HepG2 (cell line): ENCODE data around the gene FMN2.

Experiments used
- BRD4 ChIP-seq: sonication (generic); formaldehyde crosslinking; IDR thresholded peaks from 2 replicates; pipeline ENCODE4 v1.4.0; 2020; ENCODE audit warnings: missing genetic modification reagents
- CTCF ChIP-seq: sonication (generic); formaldehyde crosslinking; IDR thresholded peaks from 2 replicates; pipeline ENCODE4 v1.5.0; 2020; ENCODE audit warnings: mild to moderate bottlenecking, missing genetic modification reagents, moderate library complexity
- ETV6 ChIP-seq: sonication (generic); formaldehyde crosslinking; conservative IDR thresholded peaks from 2 replicates; pipeline ENCODE4 v1.4.0; 2020; ENCODE audit warnings: missing genetic modification reagents
- EZH2 ChIP-seq: conservative IDR thresholded peaks from 2 replicates; pipeline ENCODE4 v1.6.1; 2012; ENCODE audit warnings: mild to moderate bottlenecking, low read depth, low read length, moderate library complexity
- KDM4B ChIP-seq: sonication (generic); formaldehyde crosslinking; IDR thresholded peaks from 2 replicates; pipeline ENCODE4 v1.4.0; 2020; ENCODE audit warnings: missing genetic modification reagents
- SMC3 ChIP-seq: IDR thresholded peaks from 2 replicates; pipeline ENCODE4 v1.6.1; 2011; ENCODE audit warnings: low read length, improper control_type of control experiment
- THRA ChIP-seq: sonication (generic); formaldehyde crosslinking; IDR thresholded peaks from 2 replicates; pipeline ENCODE4 v1.4.0; 2020; ENCODE audit warnings: missing genetic modification reagents, borderline replicate concordance
- USF2 ChIP-seq, 2 experiments: sonication (generic) in 1 of 2; formaldehyde crosslinking in 1 of 2; IDR thresholded peaks; 2 replicates each; pipeline versions ENCODE4 v1.5.1 to v1.6.1; 2011 to 2020; ENCODE audit warnings: borderline replicate concordance in 1 of 2, low read depth in 1 of 2, low read length in 1 of 2, mild to moderate bottlenecking in 1 of 2, missing genetic modification reagents in 1 of 2, moderate library complexity in 1 of 2
- ZBTB4 ChIP-seq: sonication (generic); formaldehyde crosslinking; IDR thresholded peaks from 2 replicates; pipeline ENCODE4 v1.4.0; 2020; ENCODE audit warnings: missing genetic modification reagents, mild to moderate bottlenecking, borderline replicate concordance
- ZHX1 ChIP-seq: sonication (generic); formaldehyde crosslinking; IDR thresholded peaks from 2 replicates; pipeline ENCODE4 v1.8.1; 2022; ENCODE audit warnings: low read depth, mild to moderate bottlenecking, missing genetic modification reagents
- TF ChIP-seq, protein P1 (sequence below), 2 experiments: IDR thresholded peaks; 2 replicates each; pipeline ENCODE4 v1.6.1; 2011 to 2012; ENCODE audit warnings: low read length in 2 of 2, borderline replicate concordance in 1 of 2, low read depth in 1 of 2, mild to moderate bottlenecking in 1 of 2, moderate library complexity in 1 of 2

- TF ChIP-seq ETV6 (CRISPR knock-in tag) (no peak), USF2 (IDR thresholded peaks at IDR 0.05; ENCODE audit: low read depth, low read length) (no peak), USF2 (CRISPR knock-in tag; IDR thresholded peaks at IDR 0.05; ENCODE audit: borderline replicate concordance) (no peak), ZBTB4 (CRISPR knock-in tag) (no peak), BRD4 (CRISPR knock-in tag) (no peak), CTCF (CRISPR knock-in tag) (no peak), ZHX1 (no peak), THRA (CRISPR knock-in tag) (no peak), KDM4B (CRISPR knock-in tag) (no peak), SMC3 (no peak), EZH2 (no peak)
- TF ChIP-seq, protein P1, sequence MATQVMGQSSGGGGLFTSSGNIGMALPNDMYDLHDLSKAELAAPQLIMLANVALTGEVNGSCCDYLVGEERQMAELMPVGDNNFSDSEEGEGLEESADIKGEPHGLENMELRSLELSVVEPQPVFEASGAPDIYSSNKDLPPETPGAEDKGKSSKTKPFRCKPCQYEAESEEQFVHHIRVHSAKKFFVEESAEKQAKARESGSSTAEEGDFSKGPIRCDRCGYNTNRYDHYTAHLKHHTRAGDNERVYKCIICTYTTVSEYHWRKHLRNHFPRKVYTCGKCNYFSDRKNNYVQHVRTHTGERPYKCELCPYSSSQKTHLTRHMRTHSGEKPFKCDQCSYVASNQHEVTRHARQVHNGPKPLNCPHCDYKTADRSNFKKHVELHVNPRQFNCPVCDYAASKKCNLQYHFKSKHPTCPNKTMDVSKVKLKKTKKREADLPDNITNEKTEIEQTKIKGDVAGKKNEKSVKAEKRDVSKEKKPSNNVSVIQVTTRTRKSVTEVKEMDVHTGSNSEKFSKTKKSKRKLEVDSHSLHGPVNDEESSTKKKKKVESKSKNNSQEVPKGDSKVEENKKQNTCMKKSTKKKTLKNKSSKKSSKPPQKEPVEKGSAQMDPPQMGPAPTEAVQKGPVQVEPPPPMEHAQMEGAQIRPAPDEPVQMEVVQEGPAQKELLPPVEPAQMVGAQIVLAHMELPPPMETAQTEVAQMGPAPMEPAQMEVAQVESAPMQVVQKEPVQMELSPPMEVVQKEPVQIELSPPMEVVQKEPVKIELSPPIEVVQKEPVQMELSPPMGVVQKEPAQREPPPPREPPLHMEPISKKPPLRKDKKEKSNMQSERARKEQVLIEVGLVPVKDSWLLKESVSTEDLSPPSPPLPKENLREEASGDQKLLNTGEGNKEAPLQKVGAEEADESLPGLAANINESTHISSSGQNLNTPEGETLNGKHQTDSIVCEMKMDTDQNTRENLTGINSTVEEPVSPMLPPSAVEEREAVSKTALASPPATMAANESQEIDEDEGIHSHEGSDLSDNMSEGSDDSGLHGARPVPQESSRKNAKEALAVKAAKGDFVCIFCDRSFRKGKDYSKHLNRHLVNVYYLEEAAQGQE (IDR thresholded peaks at IDR 0.05; ENCODE audit: borderline replicate concordance in 1 of 2, low read depth in 1 of 2, low read length in 2 of 2): no peak
Observed at GRCh38 chr1:240212556-240212955, 120.9 kb downstream of the FMN2 start.
